ENCODE results near the gene KLHL2. TPM values are rescaled to one million over a fixed set of nuclear protein-coding genes. Genes with fewer than 3 reads are reported as not detected.
"Not testable (repeated sequence)": the region's sequence is repeated elsewhere in the genome, so short reads cannot be mapped to it uniquely, and the experiment has no call there.

The KLHL2 gene
- total RNA-seq, 6 donors from 2014 or later, result 25.1 to 57.6 (median 41.5) TPM

- TF ChIP-seq CTCF (IDR thresholded peaks at IDR 0.05) (no peak), POLR2A (IDR thresholded peaks at IDR 0.05) (no peak), EP300 (IDR thresholded peaks at IDR 0.05) (no peak), POLR2AphosphoS5 (IDR thresholded peaks at IDR 0.05) (no peak)
- DNase-seq, result no peak
- no peaks in the 10 kb centered on the region for H3K27me3 ChIP-seq
- no peak overlapping the region for H3K27ac ChIP-seq
- no peaks in the 10 kb centered on the region for H3K9me3 ChIP-seq
- H3K4me3 ChIP-seq, result no peak overlapping the region
- WGBS, 2 donors, result 92 to 93% methylated on average over 5 of the region's 5 CpGs
- no peak for ATAC-seq (ENCODE audit: low FRiP score in 2 of 2)
- peaks cover 0 to 7% (median 1%) of the 10 kb centered on the region in 4 donors for H3K36me3 ChIP-seq
- H3K4me1 ChIP-seq, result peaks cover 0 to 5% (median 0%) of the 10 kb centered on the region in 4 donors
These were observed 27.4 kb downstream of the KLHL2 start for GRCh38 chr4:165234766-165235165.

- not testable (repeated sequence) for H3K9me3 ChIP-seq; DNase-seq; H3K27ac ChIP-seq; H3K36me3 ChIP-seq; ATAC-seq (ENCODE audit: low FRiP score in 2 of 2); H3K4me1 ChIP-seq; H3K27me3 ChIP-seq; H3K4me3 ChIP-seq
- WGBS, 2 donors, result 80% methylated on average over 1 of the region's 1 CpG; no CpG with 5 or more reads in 1 of the 2 donors
These were observed 29.5 kb downstream of the KLHL2 start for GRCh38 chr4:165236852-165237251.

- 61 to 62% methylated on average over 4 to 5 of the region's 5 CpGs for WGBS, 2 donors
- ATAC-seq (ENCODE audit: low FRiP score in 2 of 2), result not testable (repeated sequence)
These were observed 30.8 kb downstream of the KLHL2 start for GRCh38 chr4:165238041-165238640.

GRCh38 chr4:165240761-165241160 is 33.4 kb downstream of the KLHL2 start:
- H3K27ac ChIP-seq; H3K36me3 ChIP-seq; DNase-seq; H3K27me3 ChIP-seq; ATAC-seq (ENCODE audit: low FRiP score in 2 of 2); H3K4me3 ChIP-seq; H3K4me1 ChIP-seq; H3K9me3 ChIP-seq: not testable (repeated sequence)

More at GRCh38 chr4:165238041-165238640, 30.8 kb downstream of the KLHL2 start:
- DNase-seq, H3K27me3 ChIP-seq, H3K4me3 ChIP-seq, H3K36me3 ChIP-seq, H3K4me1 ChIP-seq, H3K9me3 ChIP-seq: not testable (repeated sequence)
- H3K27ac ChIP-seq, result peak overlapping the region in 1 of 4 donors; percentile 52

GRCh38 chr4:165244148-165244547 is 36.8 kb downstream of the KLHL2 start:
- not testable (repeated sequence) for DNase-seq; H3K9me3 ChIP-seq; ATAC-seq (ENCODE audit: low FRiP score in 2 of 2); H3K36me3 ChIP-seq; H3K27me3 ChIP-seq; H3K27ac ChIP-seq; H3K4me1 ChIP-seq; H3K4me3 ChIP-seq
- WGBS, 2 donors, result 80 to 82% methylated on average over 2 of the region's 2 CpGs

- not testable (repeated sequence) for H3K4me3 ChIP-seq; H3K4me1 ChIP-seq; H3K36me3 ChIP-seq; ATAC-seq (ENCODE audit: low FRiP score in 2 of 2); H3K27ac ChIP-seq; H3K9me3 ChIP-seq; DNase-seq; H3K27me3 ChIP-seq
- WGBS, 2 donors, result 92% methylated on average over 10 of the region's 10 CpGs
These were observed 37.3 kb downstream of the KLHL2 start for GRCh38 chr4:165244587-165245186.

GRCh38 chr4:165248102-165248501 is 40.7 kb downstream of the KLHL2 start:
- 66 to 73% methylated on average over 3 of the region's 3 CpGs for WGBS, 2 donors
- ATAC-seq (ENCODE audit: low FRiP score in 2 of 2) (peak in 1 of 2 donors; percentile 72), DNase-seq (no peak)
- Histone ChIP-seq H3K27me3 (no peaks in the 10 kb centered on the region), H3K4me1 (no peaks in the 10 kb centered on the region), H3K9me3 (no peaks in the 10 kb centered on the region), H3K36me3 (no peaks in the 10 kb centered on the region), H3K4me3 (no peak overlapping the region), H3K27ac (peak overlapping the region; percentile 3 to 57 (median 46))
- TF ChIP-seq POLR2A (IDR thresholded peaks at IDR 0.05) (no peak), CTCF (IDR thresholded peaks at IDR 0.05) (no peak), POLR2AphosphoS5 (IDR thresholded peaks at IDR 0.05) (no peak)
